ENCODE data around the gene KRTAP9-7.
"Not testable (repeated sequence)": the region's sequence is repeated elsewhere in the genome, so short reads cannot be mapped to it uniquely, and the experiment has no call there.

Gene KRTAP9-7

GRCh38 chr17:41251261-41251660 is 24.2 kb upstream of the KRTAP9-7 start:
- TF ChIP-seq, protein P1, sequence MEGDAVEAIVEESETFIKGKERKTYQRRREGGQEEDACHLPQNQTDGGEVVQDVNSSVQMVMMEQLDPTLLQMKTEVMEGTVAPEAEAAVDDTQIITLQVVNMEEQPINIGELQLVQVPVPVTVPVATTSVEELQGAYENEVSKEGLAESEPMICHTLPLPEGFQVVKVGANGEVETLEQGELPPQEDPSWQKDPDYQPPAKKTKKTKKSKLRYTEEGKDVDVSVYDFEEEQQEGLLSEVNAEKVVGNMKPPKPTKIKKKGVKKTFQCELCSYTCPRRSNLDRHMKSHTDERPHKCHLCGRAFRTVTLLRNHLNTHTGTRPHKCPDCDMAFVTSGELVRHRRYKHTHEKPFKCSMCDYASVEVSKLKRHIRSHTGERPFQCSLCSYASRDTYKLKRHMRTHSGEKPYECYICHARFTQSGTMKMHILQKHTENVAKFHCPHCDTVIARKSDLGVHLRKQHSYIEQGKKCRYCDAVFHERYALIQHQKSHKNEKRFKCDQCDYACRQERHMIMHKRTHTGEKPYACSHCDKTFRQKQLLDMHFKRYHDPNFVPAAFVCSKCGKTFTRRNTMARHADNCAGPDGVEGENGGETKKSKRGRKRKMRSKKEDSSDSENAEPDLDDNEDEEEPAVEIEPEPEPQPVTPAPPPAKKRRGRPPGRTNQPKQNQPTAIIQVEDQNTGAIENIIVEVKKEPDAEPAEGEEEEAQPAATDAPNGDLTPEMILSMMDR (IDR thresholded peaks at IDR 0.05; ENCODE audit: borderline replicate concordance, insufficient read depth, low read depth, low read length): no peak
- H3K4me3 ChIP-seq (ENCODE audit: low read depth, low read length): no peak overlapping the region

DNA sequence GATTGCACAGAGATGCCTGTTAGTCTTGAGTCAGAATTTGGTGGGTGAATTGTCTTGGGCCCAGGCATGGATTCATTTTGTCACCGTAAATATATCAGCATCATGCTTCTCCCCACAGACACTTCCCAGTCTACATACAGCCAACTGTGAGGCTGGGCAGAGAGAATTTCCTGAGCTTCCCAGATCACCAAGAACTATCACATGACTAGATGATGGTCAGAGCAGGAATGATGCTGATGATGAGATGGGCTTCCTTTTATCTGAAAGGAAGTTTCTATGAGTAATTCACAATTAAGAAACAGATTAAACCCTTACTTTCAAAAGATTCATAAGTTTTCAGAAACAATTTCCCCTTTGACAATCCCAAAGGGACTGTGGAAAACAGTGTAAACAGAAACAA is 20.6 kb upstream of the KRTAP9-7 start:
- TF ChIP-seq, protein P1 (IDR thresholded peaks at IDR 0.05; ENCODE audit: borderline replicate concordance, insufficient read depth, low read depth, low read length): no peak
- no peak overlapping the region for H3K4me3 ChIP-seq (ENCODE audit: low read depth, low read length)

- not testable (repeated sequence) for H3K4me3 ChIP-seq (ENCODE audit: low read depth, low read length)
Observed at GRCh38 chr17:41255381-41256290, 19.9 kb upstream of the KRTAP9-7 start, which contains the start of gene KRTAP9-9. KRTAP9-9 (plus strand) TSS chr17:41255384.

GRCh38 chr17:41256291-41256685 is 19.2 kb upstream of the KRTAP9-7 start:
- H3K4me3 ChIP-seq (ENCODE audit: low read depth, low read length): no peak overlapping the region
- TF ChIP-seq, protein P1 (IDR thresholded peaks at IDR 0.05; ENCODE audit: borderline replicate concordance, insufficient read depth, low read depth, low read length): no peak

- H3K4me3 ChIP-seq (ENCODE audit: low read depth, low read length): no peak overlapping the region
- TF ChIP-seq, protein P1 (IDR thresholded peaks at IDR 0.05; ENCODE audit: borderline replicate concordance, insufficient read depth, low read depth, low read length): no peak
Observed at GRCh38 chr17:41258406-41258805, 17.1 kb upstream of the KRTAP9-7 start.

- no peak overlapping the region for H3K4me3 ChIP-seq (ENCODE audit: low read depth, low read length)
- TF ChIP-seq, protein P1 (IDR thresholded peaks at IDR 0.05; ENCODE audit: borderline replicate concordance, insufficient read depth, low read depth, low read length): no peak
Observed at GRCh38 chr17:41263212-41263611, 12.3 kb upstream of the KRTAP9-7 start.

DNA sequence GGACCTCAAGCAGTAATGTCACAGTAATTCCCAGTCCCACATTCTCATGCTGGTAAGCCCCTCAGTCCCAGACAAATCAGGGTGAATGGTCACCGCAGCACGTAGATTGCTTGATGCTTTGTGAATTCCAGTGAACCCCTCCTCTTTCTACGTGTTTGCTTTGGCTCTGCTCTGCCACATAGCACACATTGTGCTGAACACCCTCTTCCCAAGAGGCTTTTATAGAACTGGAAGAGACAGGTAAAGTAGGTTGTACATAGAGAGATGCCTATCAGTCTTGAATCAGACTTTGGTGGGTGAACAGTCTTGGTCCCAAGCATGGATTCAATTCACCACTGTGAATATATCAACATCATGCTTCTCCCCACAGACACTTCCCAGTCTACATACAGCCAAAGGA is 10.9 kb upstream of the KRTAP9-7 start:
- no peak overlapping the region for H3K4me3 ChIP-seq (ENCODE audit: low read depth, low read length)
- TF ChIP-seq, protein P1 (IDR thresholded peaks at IDR 0.05; ENCODE audit: borderline replicate concordance, insufficient read depth, low read depth, low read length): no peak

All from GM12875 (cell line).